ENCODE measurements around the gene STX10.

Gene STX10

GRCh38 chr19:13099073-13099999 is 50.8 kb downstream of the STX10 start:
- peak; percentile 82 to 86 for DNase-seq

DNA sequence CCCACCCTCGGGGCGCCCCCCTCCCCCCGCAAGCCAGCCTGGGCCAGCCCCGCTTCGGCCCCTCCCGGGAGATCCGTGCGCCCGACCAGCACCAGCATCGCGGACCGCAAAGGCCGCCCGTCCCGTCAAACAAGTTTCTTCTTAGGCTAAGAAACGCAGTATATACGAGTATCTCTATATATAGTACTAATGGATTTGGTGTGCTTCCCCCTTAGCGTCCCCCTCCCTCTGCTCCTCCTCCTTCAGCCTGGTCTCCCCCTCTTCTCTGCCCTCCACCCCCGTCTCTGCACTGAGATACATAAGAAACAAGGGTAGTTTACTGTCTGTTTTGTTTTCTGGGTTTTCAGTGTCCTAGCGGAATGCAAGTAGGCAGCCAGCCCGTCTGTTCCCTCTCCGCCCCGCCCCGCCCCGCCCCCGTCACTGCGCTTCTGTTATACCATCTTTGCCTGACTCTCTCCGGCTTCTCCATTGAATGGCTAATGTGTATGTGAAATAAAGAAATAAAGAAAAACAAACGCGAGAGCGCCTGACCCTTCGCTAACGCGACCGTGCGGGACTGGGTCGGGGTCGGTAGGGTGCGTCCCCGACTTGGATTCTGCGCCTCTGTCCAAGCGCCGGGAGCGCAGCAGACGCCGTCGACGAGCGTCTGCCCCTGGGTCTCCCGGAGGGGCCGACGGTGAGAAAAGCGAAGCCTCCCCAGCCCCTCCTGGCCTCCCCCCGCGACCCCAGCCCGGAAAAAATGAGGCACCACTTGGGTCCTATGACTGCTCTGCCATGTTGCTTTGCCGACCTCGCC is 51.7 kb downstream of the STX10 start:
- DNase-seq = peak; percentile 52 to 59

GRCh38 chr19:13097463-13098258 is 52.5 kb downstream of the STX10 start:
- peak in 1 of 2 donors; percentile 38 for DNase-seq

DNA sequence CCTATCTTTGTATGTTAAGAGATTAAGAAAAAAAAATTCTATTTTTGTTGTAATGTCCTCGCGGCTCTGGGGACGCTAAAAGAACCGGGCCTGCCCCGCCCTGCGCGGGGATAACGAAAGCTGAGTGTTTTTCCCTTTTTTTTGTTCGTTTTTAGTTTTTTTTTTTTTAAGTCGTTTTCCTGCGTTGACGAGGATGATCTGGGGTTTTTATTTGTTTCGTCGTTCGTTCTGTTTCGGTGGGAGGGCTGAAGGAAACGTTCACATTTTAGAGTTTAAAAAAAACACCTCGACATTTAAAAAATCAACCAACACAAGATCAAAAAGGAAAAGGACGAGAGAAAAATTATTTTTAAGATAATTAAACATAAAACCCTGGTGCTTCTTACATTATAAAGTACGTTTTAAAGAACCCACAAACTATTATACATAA is 53.1 kb downstream of the STX10 start:
- no peak for DNase-seq

GRCh38 chr19:13095934-13096927 is 53.9 kb downstream of the STX10 start:
- DNase-seq = peak in 1 of 2 donors; percentile 37

GRCh38 chr19:13095393-13095784 is 54.8 kb downstream of the STX10 start:
- peak in 1 of 2 donors; percentile 55 for DNase-seq

- DNase-seq = peak in 1 of 2 donors; percentile 50
Observed at GRCh38 chr19:13094771-13095392, 55.3 kb downstream of the STX10 start.

DNA sequence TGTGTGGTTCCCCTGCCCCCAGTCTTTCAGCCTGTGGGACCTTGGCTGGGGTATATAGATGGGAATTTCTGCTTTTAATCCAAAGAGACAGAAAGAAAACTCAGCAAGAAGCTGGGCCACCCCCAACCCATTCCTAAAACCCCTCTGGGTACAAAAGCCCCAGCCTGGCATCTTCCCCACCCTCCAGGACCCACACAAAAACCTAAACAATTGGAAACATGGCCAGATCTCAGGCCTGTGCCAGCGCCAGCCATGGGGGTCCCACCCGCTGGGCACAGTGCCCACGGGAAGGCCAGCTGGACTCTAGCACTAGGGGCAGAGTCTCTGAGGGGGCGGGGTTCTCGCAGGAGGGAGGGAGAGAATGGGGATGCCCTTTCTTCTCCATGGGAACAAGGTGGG is 56.1 kb downstream of the STX10 start:
- no peak for DNase-seq
